ENCODE measurements around the gene ZBTB42. TPM values are rescaled to one million over a fixed set of nuclear protein-coding genes. Genes with fewer than 3 reads are reported as not detected.

Gene ZBTB42
- total RNA-seq, 2 experiments from 2014 or later = 2.9 to 3.0 TPM

DNA sequence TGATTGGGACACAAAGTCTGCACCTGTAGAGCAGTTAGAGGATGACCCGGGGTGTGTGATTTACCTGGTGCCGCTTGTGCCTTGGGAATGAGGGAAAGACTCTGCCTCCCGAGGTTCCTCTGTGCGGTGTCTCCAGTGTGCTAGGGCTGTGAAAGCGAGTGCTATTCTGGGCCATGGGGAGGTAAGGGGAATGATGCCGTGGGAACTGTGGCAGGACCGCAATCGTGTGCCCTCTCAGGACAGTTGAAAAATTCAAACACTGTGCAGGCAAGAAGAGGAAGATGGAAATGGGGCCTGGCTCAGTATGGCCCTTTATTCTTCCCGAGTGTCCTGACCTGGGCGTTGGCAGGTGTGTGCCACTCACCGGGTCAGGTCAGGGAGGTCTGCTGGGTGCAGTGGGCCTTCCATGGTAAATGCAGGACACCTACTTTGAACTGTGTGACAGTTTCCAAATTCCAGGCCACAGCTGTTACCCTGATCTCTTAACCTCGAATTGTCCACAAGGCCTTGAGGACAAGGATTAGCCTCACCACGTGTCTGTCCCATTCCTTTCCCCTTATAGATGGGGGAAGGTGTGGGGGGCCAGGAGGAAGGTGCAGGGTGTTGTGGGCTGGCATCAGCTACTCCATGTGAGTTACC is 46.6 kb upstream of the ZBTB42 start:
- peak overlapping the region; percentile 96 for H3K4me3 Mint-ChIP-seq
- Histone ChIP-seq H3K27ac (ENCODE audit: low read depth in 1 of 2, low read length in 2 of 2) (peak overlapping the region in 1 of 2 donors; percentile 14), H3K36me3 (ENCODE audit: insufficient read depth, low read length) (peaks cover 40% of the 10 kb centered on the region), H3K27me3 (ENCODE audit: control insufficient read depth in 1 of 2, insufficient read depth in 2 of 2, low read length in 2 of 2) (no peaks in the 10 kb centered on the region), H3K4me1 (ENCODE audit: insufficient read depth, low read length) (peaks cover 41% of the 10 kb centered on the region), H3K4me3 (ENCODE audit: low read length) (peak overlapping the region; percentile 93), H3K9me3 (ENCODE audit: control insufficient read depth in 1 of 2, insufficient read depth in 1 of 2, low read length in 2 of 2) (no peaks in the 10 kb centered on the region)
- CTCF ChIA-PET = interaction anchor here (0.7 kb wide), 1 partner anchor 14 kb away, joined by 4 read pairs; no protein-coding TSS in a partner anchor
- H3K36me3 Mint-ChIP-seq (ENCODE audit: low read depth) = peaks cover 62% of the 10 kb centered on the region
- peaks cover 37% of the 10 kb centered on the region for H3K4me1 Mint-ChIP-seq (ENCODE audit: low read depth)
- TF ChIP-seq, protein P1, sequence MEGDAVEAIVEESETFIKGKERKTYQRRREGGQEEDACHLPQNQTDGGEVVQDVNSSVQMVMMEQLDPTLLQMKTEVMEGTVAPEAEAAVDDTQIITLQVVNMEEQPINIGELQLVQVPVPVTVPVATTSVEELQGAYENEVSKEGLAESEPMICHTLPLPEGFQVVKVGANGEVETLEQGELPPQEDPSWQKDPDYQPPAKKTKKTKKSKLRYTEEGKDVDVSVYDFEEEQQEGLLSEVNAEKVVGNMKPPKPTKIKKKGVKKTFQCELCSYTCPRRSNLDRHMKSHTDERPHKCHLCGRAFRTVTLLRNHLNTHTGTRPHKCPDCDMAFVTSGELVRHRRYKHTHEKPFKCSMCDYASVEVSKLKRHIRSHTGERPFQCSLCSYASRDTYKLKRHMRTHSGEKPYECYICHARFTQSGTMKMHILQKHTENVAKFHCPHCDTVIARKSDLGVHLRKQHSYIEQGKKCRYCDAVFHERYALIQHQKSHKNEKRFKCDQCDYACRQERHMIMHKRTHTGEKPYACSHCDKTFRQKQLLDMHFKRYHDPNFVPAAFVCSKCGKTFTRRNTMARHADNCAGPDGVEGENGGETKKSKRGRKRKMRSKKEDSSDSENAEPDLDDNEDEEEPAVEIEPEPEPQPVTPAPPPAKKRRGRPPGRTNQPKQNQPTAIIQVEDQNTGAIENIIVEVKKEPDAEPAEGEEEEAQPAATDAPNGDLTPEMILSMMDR (IDR thresholded peaks at IDR 0.05) = no peak
- no peaks in the 10 kb centered on the region for H3K9me3 Mint-ChIP-seq
- POLR2A ChIA-PET = interaction anchor here (0.6 to 2.6 kb wide), 4 partner anchors 9 to 72 kb away, joined by 3 to 30 read pairs (median 14); partner anchors contain the start of gene ZBTB42
- intact Hi-C loops (cut with DNase I, micrococcal nuclease) = loop anchor here (5.0 to 10.0 kb wide), 4 partner anchors 73 to 1040 kb away; partner anchors contain the start of genes CDCA4 (in 1 of the 2), XRCC3 (in 1 of the 2) and ZFYVE21 (in 1 of the 2)
- no peak for DNase-seq
- H3K27ac Mint-ChIP-seq = peak overlapping the region; percentile 97
- no peaks in the 10 kb centered on the region for H3K27me3 Mint-ChIP-seq
- no peak for ATAC-seq (ENCODE audit: poor library complexity)

DNA sequence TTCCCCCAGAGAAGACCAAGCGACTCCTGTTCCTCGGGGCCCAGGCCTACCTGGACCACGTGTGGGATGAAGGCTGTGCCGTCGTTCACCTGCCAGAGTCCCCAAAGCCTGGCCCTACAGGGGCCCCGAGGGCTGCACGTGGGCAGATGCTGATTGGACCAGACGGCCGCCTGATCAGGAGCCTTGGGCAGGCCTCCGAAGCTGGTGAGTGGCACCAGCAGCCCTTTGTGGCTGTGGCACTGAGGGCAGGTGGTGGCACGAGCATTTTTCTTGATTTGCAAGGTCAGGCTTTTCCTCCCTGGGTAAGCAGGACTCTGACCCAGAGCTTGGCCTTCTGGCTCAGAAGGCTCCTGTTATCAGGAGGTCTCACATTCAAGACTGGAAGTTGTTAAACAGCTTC is 45.3 kb upstream of the ZBTB42 start:
- Mint-ChIP-seq H3K36me3 (ENCODE audit: low read depth) (peaks cover 75% of the 10 kb centered on the region), H3K9me3 (no peaks in the 10 kb centered on the region), H3K27ac (peak overlapping the region; percentile 97), H3K27me3 (no peaks in the 10 kb centered on the region), H3K4me1 (ENCODE audit: low read depth) (peaks cover 37% of the 10 kb centered on the region), H3K4me3 (peak overlapping the region; percentile 96)
- intact Hi-C loops (cut with DNase I, micrococcal nuclease) = loop anchor here in 1 of 2 experiments (10.0 kb wide), 1 partner anchor 1041 kb away; the partner anchor contains the start of genes XRCC3 and ZFYVE21
- Histone ChIP-seq H3K4me1 (ENCODE audit: insufficient read depth, low read length) (peaks cover 41% of the 10 kb centered on the region), H3K4me3 (ENCODE audit: low read length) (no peak overlapping the region), H3K36me3 (ENCODE audit: insufficient read depth, low read length) (peaks cover 52% of the 10 kb centered on the region), H3K27me3 (ENCODE audit: control insufficient read depth in 1 of 2, insufficient read depth in 2 of 2, low read length in 2 of 2) (no peaks in the 10 kb centered on the region), H3K27ac (ENCODE audit: low read depth in 1 of 2, low read length in 2 of 2) (no peak overlapping the region), H3K9me3 (ENCODE audit: control insufficient read depth in 1 of 2, insufficient read depth in 1 of 2, low read length in 2 of 2) (no peaks in the 10 kb centered on the region)
- ChIA-PET CTCF (interaction anchor here (0.9 kb wide), 1 partner anchor 13 kb away, joined by 5 read pairs; no protein-coding TSS in a partner anchor), POLR2A (no interaction called here)
- no peak for ATAC-seq (ENCODE audit: poor library complexity)
- TF ChIP-seq, protein P1 (IDR thresholded peaks at IDR 0.05) = no peak
- DNase-seq = no peak

DNA sequence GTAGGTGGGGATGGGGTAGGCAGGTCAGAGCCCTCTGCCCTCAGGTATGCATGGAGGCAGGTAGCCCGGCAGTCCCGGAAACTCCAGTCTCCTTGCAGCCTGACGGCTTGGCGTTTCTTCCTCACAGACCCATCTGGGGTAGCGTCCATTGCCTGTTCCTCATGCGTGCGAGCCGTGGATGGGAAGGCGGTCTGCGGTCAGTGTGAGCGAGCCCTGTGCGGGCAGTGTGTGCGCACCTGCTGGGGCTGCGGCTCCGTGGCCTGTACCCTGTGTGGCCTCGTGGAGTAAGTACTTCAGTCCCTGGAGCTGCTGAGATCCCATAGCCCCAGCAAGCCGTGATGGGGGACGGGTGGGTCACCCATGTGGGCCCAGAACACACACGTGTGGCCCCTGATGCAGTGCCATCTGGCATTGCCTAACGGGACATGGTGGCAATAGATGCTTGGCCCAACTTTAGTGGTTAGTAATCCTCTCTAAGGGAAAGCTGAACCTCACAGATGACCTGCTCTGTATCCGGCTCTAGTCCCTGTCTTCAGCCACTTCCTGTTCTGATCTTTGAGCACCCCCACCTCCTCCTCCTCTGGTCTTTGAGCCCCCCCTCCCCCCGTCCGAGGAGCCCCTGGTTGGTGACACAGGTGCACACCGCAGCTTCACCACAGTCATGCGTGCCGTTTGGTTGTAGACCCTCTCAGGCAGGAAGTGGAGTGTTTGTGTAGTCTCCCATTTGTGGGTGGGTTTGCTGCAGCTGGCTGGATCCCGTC is 44.2 kb upstream of the ZBTB42 start:
- no peaks in the 10 kb centered on the region for H3K27me3 ChIP-seq (ENCODE audit: control insufficient read depth in 1 of 2, insufficient read depth in 2 of 2, low read length in 2 of 2)
- no peak overlapping the region for H3K27ac ChIP-seq (ENCODE audit: low read depth in 1 of 2, low read length in 2 of 2)
- no peak overlapping the region for H3K4me3 ChIP-seq (ENCODE audit: low read length)
- intact Hi-C loops (cut with DNase I, micrococcal nuclease) = loop anchor here in 1 of 2 experiments (10.0 kb wide), 1 partner anchor 1042 kb away; the partner anchor contains the start of genes XRCC3 and ZFYVE21
- no peak for DNase-seq
- POLR2A ChIA-PET = no interaction called here
- peaks cover 39% of the 10 kb centered on the region for H3K4me1 ChIP-seq (ENCODE audit: insufficient read depth, low read length)
- ATAC-seq (ENCODE audit: poor library complexity) = no peak
- Mint-ChIP-seq H3K27ac (peak overlapping the region; percentile 97), H3K4me3 (peak overlapping the region; percentile 62), H3K4me1 (ENCODE audit: low read depth) (peaks cover 37% of the 10 kb centered on the region), H3K9me3 (no peaks in the 10 kb centered on the region), H3K36me3 (ENCODE audit: low read depth) (peaks cover 85% of the 10 kb centered on the region), H3K27me3 (no peaks in the 10 kb centered on the region)
- TF ChIP-seq, protein P1 (IDR thresholded peaks at IDR 0.05) = no peak
- CTCF ChIA-PET = interaction anchor here (1.4 kb wide), 1 partner anchor 12 kb away, joined by 3 read pairs; no protein-coding TSS in a partner anchor
- H3K36me3 ChIP-seq (ENCODE audit: insufficient read depth, low read length) = peaks cover 55% of the 10 kb centered on the region
- no peaks in the 10 kb centered on the region for H3K9me3 ChIP-seq (ENCODE audit: control insufficient read depth in 1 of 2, insufficient read depth in 1 of 2, low read length in 2 of 2)
